ENCODE data around the gene LRFN3. TPM values are rescaled to one million over a fixed set of nuclear protein-coding genes. Genes with fewer than 3 reads are reported as not detected.
"Not testable (repeated sequence)": the region's sequence is repeated elsewhere in the genome, so short reads cannot be mapped to it uniquely, and the experiment has no call there.

The LRFN3 gene
- total RNA-seq, 2 experiments from 2014 or later = 10.7 to 12.4 TPM

- not testable (repeated sequence) for DNase-seq; H3K9me3 Mint-ChIP-seq; H3K27ac Mint-ChIP-seq; H3K27me3 Mint-ChIP-seq; H3K36me3 Mint-ChIP-seq; ATAC-seq (ENCODE audit: low read depth); H3K4me3 Mint-ChIP-seq
- POLR2A ChIA-PET = interaction anchor here (0.6 kb wide), 1 partner anchor 415 kb away, joined by 3 read pairs; no protein-coding TSS in a partner anchor
- H3K4me1 Mint-ChIP-seq = peaks cover 17% of the 10 kb centered on the region
These were observed 25.8 kb upstream of the LRFN3 start for GRCh38 chr19:35910355-35910754.

DNA sequence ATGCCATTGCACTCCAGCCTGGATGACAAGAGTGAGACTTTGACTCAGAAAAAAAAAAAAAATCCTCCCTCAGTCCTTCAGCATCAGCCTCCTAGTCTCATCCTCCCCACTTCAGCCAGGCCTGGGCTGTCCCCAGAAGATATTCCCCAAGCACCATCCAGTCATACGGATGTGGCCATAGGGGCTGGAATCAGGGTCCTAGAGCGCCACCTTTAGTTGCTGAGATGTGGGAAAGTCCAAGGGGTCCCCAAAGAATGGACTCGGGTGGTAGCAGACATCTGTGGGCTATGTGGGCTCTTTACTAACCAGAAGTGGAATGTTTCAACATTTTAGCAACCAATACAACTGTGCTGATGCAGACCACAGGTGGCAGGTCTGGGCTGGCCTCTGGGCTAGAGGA is 25.0 kb upstream of the LRFN3 start:
- Mint-ChIP-seq H3K4me1 (peaks cover 18% of the 10 kb centered on the region), H3K36me3 (no peaks in the 10 kb centered on the region), H3K9me3 (no peaks in the 10 kb centered on the region), H3K27me3 (no peaks in the 10 kb centered on the region), H3K4me3 (no peak overlapping the region), H3K27ac (no peak overlapping the region)
- POLR2A ChIA-PET = interaction anchor here (1.8 kb wide), 1 partner anchor 20 kb away, joined by 7 read pairs; no protein-coding TSS in a partner anchor
- ATAC-seq (ENCODE audit: low read depth) (no peak), DNase-seq (no peak)

DNA sequence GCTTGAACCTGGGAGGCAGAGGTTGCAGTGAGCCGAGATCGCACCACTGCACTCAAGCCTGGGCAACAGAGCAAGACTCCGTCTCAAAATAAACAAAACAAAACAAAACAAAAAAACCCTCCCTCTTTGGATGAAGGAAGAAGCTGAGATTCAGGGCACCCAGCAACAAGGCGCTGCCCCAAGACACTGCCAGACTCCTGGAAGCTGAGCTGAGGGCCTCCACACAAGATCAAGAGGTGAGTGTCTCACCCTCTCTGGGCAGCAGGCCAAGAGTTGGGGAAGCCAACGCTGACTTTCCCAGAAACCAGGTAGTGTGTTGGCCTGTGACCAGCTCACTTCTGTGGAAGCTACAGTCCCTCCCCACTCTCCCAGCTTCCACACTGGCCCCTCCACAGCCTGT is 24.4 kb upstream of the LRFN3 start:
- no peak for DNase-seq
- POLR2A ChIA-PET = interaction anchor here (0.8 to 1.8 kb wide), 2 partner anchors 8 to 19 kb away, joined by 5 to 7 read pairs; no protein-coding TSS in a partner anchor
- no peak overlapping the region for H3K27ac Mint-ChIP-seq

GRCh38 chr19:35913589-35913988 is 22.6 kb upstream of the LRFN3 start:
- Mint-ChIP-seq H3K4me1 (peaks cover 18% of the 10 kb centered on the region), H3K27ac (no peak overlapping the region), H3K27me3 (no peaks in the 10 kb centered on the region), H3K36me3 (no peaks in the 10 kb centered on the region), H3K4me3 (no peak overlapping the region), H3K9me3 (no peaks in the 10 kb centered on the region)
- DNase-seq (no peak), ATAC-seq (ENCODE audit: low read depth) (no peak)
- POLR2A ChIA-PET = interaction anchor here (1.0 kb wide), 1 partner anchor 173 kb away, joined by 3 read pairs; no protein-coding TSS in a partner anchor

More for the DNA sequence above, 24.4 kb upstream of the LRFN3 start:
- Mint-ChIP-seq H3K4me1 (peaks cover 18% of the 10 kb centered on the region), H3K36me3 (no peaks in the 10 kb centered on the region), H3K27me3 (no peaks in the 10 kb centered on the region), H3K4me3 (no peak overlapping the region), H3K9me3 (no peaks in the 10 kb centered on the region)
- ATAC-seq (ENCODE audit: low read depth) = peak; percentile 11

DNA sequence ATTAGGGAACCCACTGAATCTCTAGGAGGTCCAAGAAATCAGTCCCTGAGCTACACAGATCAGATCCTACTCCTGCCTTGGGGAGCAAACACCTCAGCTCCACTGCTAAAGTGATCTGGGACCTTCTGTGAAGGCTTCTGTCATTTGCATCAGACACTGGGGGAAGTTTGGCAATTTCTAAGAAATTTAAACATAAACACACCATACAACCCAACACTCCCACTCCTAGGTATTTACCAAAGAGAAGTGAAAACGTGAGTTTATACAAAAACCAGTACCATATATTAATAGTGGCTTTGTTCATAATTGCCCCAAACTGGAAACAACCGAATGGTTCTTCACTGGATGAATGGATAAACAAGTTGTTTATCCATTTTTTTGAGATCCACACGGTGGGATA is 20.7 kb upstream of the LRFN3 start:
- no peak for DNase-seq
- no peaks in the 10 kb centered on the region for H3K36me3 Mint-ChIP-seq
- POLR2A ChIA-PET = no interaction called here
- H3K9me3 Mint-ChIP-seq = no peaks in the 10 kb centered on the region
- H3K4me3 Mint-ChIP-seq = no peak overlapping the region
- H3K27me3 Mint-ChIP-seq = no peaks in the 10 kb centered on the region
- H3K27ac Mint-ChIP-seq = no peak overlapping the region
- ATAC-seq (ENCODE audit: low read depth) = no peak
- peaks cover 7% of the 10 kb centered on the region for H3K4me1 Mint-ChIP-seq

GRCh38 chr19:35919306-35919705 is 16.9 kb upstream of the LRFN3 start:
- Mint-ChIP-seq H3K27me3 (no peaks in the 10 kb centered on the region), H3K27ac (no peak overlapping the region), H3K4me1 (peaks cover 3% of the 10 kb centered on the region), H3K9me3 (no peaks in the 10 kb centered on the region), H3K4me3 (no peak overlapping the region), H3K36me3 (no peaks in the 10 kb centered on the region)
- POLR2A ChIA-PET = no interaction called here
- DNase-seq = no peak
- no peak for ATAC-seq (ENCODE audit: low read depth)

GRCh38 chr19:35921012-35921411 is 15.2 kb upstream of the LRFN3 start:
- DNase-seq (no peak), ATAC-seq (ENCODE audit: low read depth) (no peak)
- Mint-ChIP-seq H3K9me3 (peaks cover 9% of the 10 kb centered on the region), H3K4me3 (no peak overlapping the region), H3K27ac (no peak overlapping the region), H3K27me3 (no peaks in the 10 kb centered on the region), H3K36me3 (no peaks in the 10 kb centered on the region), H3K4me1 (peaks cover 2% of the 10 kb centered on the region)
- POLR2A ChIA-PET = interaction anchor here (1.4 kb wide), 1 partner anchor 10 kb away, joined by 3 read pairs; no protein-coding TSS in a partner anchor

DNA sequence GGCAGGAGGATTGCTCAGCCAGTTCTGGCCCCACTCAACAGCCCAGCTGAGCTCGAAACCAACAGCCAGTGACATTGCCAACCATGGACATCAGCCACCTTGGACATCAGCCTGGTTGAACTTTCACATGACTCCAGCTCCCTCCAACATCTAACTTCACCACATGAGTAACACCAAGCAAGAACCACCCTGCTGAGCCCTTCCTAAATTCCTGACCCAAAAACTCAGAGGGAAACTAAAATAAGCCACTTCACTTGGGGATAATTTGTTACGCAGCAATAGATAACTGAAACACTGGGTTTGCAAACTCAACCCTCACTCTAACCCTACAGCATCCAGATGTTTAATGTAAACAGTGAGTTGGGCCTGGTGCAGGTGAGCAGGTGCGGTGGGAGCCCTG is 10.7 kb upstream of the LRFN3 start:
- DNase-seq = no peak
- peaks cover 3% of the 10 kb centered on the region for H3K36me3 Mint-ChIP-seq
- H3K27me3 Mint-ChIP-seq = no peaks in the 10 kb centered on the region
- no peak for ATAC-seq (ENCODE audit: low read depth)
- H3K4me1 Mint-ChIP-seq = peaks cover 14% of the 10 kb centered on the region
- POLR2A ChIA-PET = interaction anchor here (1.3 to 1.8 kb wide), 2 partner anchors 20 to 22 kb away, joined by 3 to 4 read pairs; no protein-coding TSS in a partner anchor
- no peak overlapping the region for H3K4me3 Mint-ChIP-seq
- no peak overlapping the region for H3K27ac Mint-ChIP-seq
- H3K9me3 Mint-ChIP-seq = peaks cover 16% of the 10 kb centered on the region

DNA sequence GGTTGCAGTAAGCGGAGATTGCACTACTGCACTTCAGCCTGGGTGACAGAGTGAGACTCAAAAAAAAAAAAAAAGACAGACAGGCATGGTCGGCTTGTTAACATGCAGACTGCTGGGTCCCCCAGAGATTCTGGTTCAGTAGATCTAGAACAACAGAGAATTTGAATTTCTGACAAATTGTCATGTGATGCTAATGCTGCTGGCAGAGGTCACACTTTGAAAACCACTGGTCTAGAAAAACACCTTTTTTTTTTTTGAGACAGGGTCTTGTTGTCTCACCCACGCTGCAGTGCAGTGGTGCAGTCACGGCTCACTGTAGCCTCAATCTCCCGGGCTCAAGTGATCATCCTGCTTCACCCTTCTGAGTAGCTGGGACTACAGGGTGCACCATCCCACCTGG is 7.7 kb upstream of the LRFN3 start:
- H3K9me3 Mint-ChIP-seq = peaks cover 16% of the 10 kb centered on the region
- no peaks in the 10 kb centered on the region for H3K27me3 Mint-ChIP-seq
- no peak for ATAC-seq (ENCODE audit: low read depth)
- H3K4me3 Mint-ChIP-seq = no peak overlapping the region
- peaks cover 3% of the 10 kb centered on the region for H3K36me3 Mint-ChIP-seq
- no peak overlapping the region for H3K27ac Mint-ChIP-seq
- POLR2A ChIA-PET = interaction anchor here (3.0 to 3.2 kb wide), 4 partner anchors 25 to 48 kb away, joined by 15 to 41 read pairs (median 33); partner anchors contain the start of genes HCST and NFKBID
- peaks cover 28% of the 10 kb centered on the region for H3K4me1 Mint-ChIP-seq
- DNase-seq = no peak

DNA sequence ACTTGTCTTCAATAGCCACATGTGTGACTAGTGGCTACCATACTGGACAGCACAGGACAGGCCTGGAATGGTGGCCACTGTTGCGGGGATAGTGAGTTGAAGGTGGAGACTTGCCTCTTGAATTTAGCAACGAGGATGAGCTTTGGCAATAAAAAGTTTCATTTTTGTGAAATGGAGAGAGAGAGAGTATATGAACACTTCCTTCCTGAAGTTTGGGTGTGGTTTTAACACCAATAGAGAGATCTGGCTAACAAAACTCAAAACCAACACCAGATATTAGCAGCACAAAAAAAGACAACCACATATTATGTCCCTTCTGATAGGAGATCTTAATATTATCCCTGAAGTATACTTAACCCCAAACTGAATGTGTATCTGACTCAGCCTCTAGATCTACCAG is 6.3 kb upstream of the LRFN3 start:
- Mint-ChIP-seq H3K4me3 (peak overlapping the region; percentile 75), H3K36me3 (peaks cover 3% of the 10 kb centered on the region), H3K4me1 (peaks cover 28% of the 10 kb centered on the region), H3K27ac (peak overlapping the region; percentile 96), H3K9me3 (peaks cover 16% of the 10 kb centered on the region), H3K27me3 (no peaks in the 10 kb centered on the region)
- ATAC-seq (ENCODE audit: low read depth) (no peak), DNase-seq (no peak)
- POLR2A ChIA-PET = interaction anchor here (1.0 to 3.2 kb wide), 8 partner anchors 26 to 228 kb away, joined by 4 to 41 read pairs (median 10); partner anchors contain the start of genes HCST and NFKBID

DNA sequence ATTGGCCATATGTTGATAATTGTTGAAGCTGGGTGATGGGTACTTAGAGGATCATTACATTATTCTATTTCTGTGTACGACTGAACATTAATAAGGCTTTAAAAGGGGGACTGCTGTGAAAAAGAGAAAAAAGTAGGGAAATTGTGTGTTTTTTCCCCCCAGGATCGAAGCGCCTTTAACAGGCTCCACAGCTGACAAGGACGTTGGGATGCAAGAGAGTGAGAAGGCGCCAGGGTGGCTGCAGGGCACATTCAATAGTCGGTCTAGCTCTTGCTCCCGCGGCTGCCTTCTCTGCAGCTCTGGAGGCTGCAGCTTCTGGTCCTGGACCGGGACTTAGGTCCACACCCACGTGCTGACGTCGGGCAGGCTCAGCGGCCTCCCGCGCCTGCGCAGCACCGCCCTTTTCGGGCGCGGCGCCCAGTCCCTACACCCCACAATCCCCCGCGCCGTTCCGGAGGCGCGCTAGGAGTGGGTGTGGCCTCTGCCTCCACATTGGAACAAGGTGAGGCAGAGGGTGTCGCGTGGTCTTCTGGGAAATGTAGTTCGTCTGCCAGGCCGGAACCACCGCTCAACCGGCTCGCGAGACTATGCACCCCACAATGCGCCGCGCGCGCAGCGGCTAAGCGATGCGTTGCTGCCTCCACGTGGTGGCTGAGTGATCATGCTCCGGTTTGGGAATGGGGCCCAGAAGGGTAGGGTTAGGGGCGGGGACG is 4.9 kb upstream of the LRFN3 start:
- POLR2A ChIA-PET = interaction anchor here (0.6 to 3.2 kb wide), 15 partner anchors 10 to 191 kb away, joined by 3 to 41 read pairs (median 5); partner anchors contain the start of genes APLP1, HCST, LIN37 and NFKBID
- ATAC-seq (ENCODE audit: low read depth) (peak; percentile 93), DNase-seq (peak; percentile 99)
- H3K4me3 Mint-ChIP-seq = peak overlapping the region; percentile 77
- H3K27me3 Mint-ChIP-seq = no peaks in the 10 kb centered on the region
- peak overlapping the region; percentile 87 for H3K27ac Mint-ChIP-seq
- peaks cover 3% of the 10 kb centered on the region for H3K36me3 Mint-ChIP-seq
- peaks cover 29% of the 10 kb centered on the region for H3K4me1 Mint-ChIP-seq
- peaks cover 4% of the 10 kb centered on the region for H3K9me3 Mint-ChIP-seq

DNA sequence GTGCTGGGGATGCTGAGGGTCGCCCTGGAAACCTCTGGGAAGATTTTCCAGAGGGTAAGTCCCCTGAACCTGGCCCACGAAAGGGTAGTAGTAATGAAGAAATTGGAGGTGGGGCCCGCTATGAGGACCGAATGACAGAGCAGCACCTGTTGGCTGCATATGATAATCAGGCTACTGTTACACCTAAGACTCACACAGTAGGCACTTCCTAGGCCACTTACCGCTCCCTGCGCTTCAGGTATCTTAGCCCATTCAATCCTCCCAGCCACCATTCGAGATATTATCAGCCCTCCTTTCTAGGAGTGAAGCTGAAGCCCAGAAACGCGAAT is 4.3 kb upstream of the LRFN3 start:
- H3K4me3 Mint-ChIP-seq = peak overlapping the region; percentile 62
- ATAC-seq (ENCODE audit: low read depth) (peak; percentile 1), DNase-seq (no peak)
- H3K27ac Mint-ChIP-seq = peak overlapping the region; percentile 21
- peaks cover 1% of the 10 kb centered on the region for H3K9me3 Mint-ChIP-seq
- POLR2A ChIA-PET = interaction anchor here (0.6 to 3.2 kb wide), 11 partner anchors 20 to 184 kb away, joined by 3 to 41 read pairs (median 7); partner anchors contain the start of genes HCST, LIN37, NFKBID and NPHS1
- peaks cover 1% of the 10 kb centered on the region for H3K36me3 Mint-ChIP-seq
- H3K4me1 Mint-ChIP-seq = peaks cover 27% of the 10 kb centered on the region
- H3K27me3 Mint-ChIP-seq = no peaks in the 10 kb centered on the region

DNA sequence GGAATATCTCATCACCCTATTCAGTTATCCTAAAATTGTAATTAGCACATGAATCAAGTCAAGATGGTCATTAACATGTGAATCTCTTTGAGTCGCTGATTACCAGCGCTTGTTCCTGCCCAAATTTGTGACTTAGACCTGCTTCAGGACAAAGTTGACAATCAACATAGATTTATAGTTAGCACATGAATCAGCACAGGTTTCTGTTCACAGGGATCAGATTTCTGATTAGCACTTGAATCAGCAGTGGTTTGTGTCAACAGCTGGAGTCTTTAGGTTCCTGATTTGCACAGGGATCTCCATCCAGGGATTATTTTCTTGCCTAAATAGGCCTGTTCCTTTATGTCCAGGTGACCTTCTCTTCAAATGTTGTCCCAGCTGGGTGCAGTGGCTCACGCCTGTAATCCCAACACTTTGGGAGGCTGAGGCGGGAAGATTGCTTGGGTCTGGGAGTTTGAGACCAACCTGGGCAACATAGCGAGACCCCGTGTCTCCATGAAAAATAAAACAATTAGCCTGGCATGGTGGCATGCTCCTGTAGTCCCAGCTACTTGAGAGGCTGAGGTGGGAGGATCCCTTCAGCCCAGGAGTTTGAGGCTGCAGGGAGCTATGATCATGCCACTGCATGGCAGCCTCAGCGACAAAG is 3.8 kb upstream of the LRFN3 start:
- H3K9me3 Mint-ChIP-seq = no peaks in the 10 kb centered on the region
- ATAC-seq (ENCODE audit: low read depth) (no peak), DNase-seq (no peak)
- no peaks in the 10 kb centered on the region for H3K36me3 Mint-ChIP-seq
- H3K27ac Mint-ChIP-seq = no peak overlapping the region
- no peak overlapping the region for H3K4me3 Mint-ChIP-seq
- no peaks in the 10 kb centered on the region for H3K27me3 Mint-ChIP-seq
- POLR2A ChIA-PET = interaction anchor here (0.7 to 1.3 kb wide), 2 partner anchors 29 to 51 kb away, joined by 3 to 5 read pairs; no protein-coding TSS in a partner anchor
- peaks cover 27% of the 10 kb centered on the region for H3K4me1 Mint-ChIP-seq

Measured in activated naive CD8-positive, alpha-beta T cell treated with anti-CD3 and anti-CD28 coated beads, Interleukin-2, amount 10 ng/mL, durations not matched to agents 7 days and 5 days (primary cell).